Ovary (tissue), 3 donors: ENCODE results near the gene PKD1L1.

Experiments
- EP300 ChIP-seq: sonication (generic); formaldehyde crosslinking; IDR thresholded peaks from one replicate; pipeline ENCODE4 v1.6.1; 2017; ENCODE audit warnings: antibody characterized with exemption
- POLR2A ChIP-seq: fragments of 450-650 bp; IDR thresholded peaks from one replicate; pipeline ENCODE4 v1.6.1; 2017; ENCODE audit warnings: antibody characterized with exemption, mild to moderate bottlenecking, moderate library complexity
- TF ChIP-seq, protein P1 (sequence below), 3 donors: fragments of 450-650 bp in 2 of 3; fragments of 200-600 bp in 1 of 3; IDR thresholded peaks; one replicate each; pipeline versions ENCODE4 v1.5.1 to v1.8.0; 2016 to 2022; ENCODE audit warnings: antibody characterized with exemption in 3 of 3, mild to moderate bottlenecking in 1 of 3
- donor health status: DM: no; HTN: no; CAD: no.

DNA sequence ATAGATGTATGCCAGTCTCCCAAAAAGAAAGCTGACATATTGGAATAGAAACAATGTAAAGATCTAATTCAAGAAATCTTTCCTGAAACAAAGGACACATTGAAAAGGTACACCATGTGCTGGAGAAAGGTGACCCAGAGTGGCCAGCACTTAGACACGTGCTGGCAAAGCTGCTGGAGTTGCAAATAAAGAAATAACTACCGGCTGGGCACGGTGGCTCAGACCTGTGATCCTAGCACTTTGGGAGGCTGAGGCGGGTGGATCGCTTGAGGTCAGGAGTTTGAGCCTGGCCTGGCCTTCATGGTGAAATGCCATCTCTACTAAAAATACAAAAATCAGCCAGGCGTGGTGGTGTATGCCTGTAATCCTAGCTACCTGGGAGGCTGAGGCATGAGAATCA, 35.9 kb downstream of the PKD1L1 start:
- TF ChIP-seq POLR2A (no peak), EP300 (no peak)
- TF ChIP-seq, protein P1, sequence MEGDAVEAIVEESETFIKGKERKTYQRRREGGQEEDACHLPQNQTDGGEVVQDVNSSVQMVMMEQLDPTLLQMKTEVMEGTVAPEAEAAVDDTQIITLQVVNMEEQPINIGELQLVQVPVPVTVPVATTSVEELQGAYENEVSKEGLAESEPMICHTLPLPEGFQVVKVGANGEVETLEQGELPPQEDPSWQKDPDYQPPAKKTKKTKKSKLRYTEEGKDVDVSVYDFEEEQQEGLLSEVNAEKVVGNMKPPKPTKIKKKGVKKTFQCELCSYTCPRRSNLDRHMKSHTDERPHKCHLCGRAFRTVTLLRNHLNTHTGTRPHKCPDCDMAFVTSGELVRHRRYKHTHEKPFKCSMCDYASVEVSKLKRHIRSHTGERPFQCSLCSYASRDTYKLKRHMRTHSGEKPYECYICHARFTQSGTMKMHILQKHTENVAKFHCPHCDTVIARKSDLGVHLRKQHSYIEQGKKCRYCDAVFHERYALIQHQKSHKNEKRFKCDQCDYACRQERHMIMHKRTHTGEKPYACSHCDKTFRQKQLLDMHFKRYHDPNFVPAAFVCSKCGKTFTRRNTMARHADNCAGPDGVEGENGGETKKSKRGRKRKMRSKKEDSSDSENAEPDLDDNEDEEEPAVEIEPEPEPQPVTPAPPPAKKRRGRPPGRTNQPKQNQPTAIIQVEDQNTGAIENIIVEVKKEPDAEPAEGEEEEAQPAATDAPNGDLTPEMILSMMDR (IDR thresholded peaks at IDR 0.05): no peak
